AG04450 (cell line): ENCODE results near the gene MEGF11. TPM values are rescaled to one million over a fixed set of nuclear protein-coding genes. Genes with fewer than 3 reads are reported as not detected.

Experiments
- CTCF ChIA-PET: fragments of 300-600, 350-600 bp; formaldehyde crosslinking; extraction: SDS; loops from one replicate; lab custom pipeline; 2022; ENCODE audit warnings: antibody characterized with exemption, inconsistent platforms; lab: Charles Lee
- POLR2A ChIA-PET: fragments of 350-600 bp; formaldehyde crosslinking; extraction: SDS; loops from one replicate; lab custom pipeline; 2021; ENCODE audit warnings: antibody characterized with exemption, inconsistent platforms; lab: Yijun Ruan, JAX
- DNase-seq: peaks from one replicate; pipeline ENCODE4 v3.0.0-alpha.2; 2011; ENCODE audit warnings: low read depth, low spot score
- H3K27ac ChIP-seq: one replicate; pipeline ENCODE4 v1.5.1; 2012; ENCODE audit warnings: low read depth, low read length, control low read depth
- H3K27me3 ChIP-seq: one replicate; pipeline ENCODE4 v1.6.0; 2012; ENCODE audit warnings: low read length; ENCODE audit not compliant: control insufficient read depth, insufficient read depth
- H3K4me3 ChIP-seq: 2 replicates; pipeline ENCODE4 v1.5.1; 2011; ENCODE audit warnings: mild to moderate bottlenecking, low read depth, low read length, control low read depth
- H3K9me3 ChIP-seq: 2 replicates; pipeline ENCODE4 v1.5.1; 2012; ENCODE audit warnings: low read length; ENCODE audit not compliant: control insufficient read depth, insufficient read depth
- polyA plus RNA-seq: library from polyadenylated mRNA; depleted of rRNA; stranded (reverse); fragments of >200 nt; gene quantifications from 2 replicates; pipeline ENCODE4 v1.2.3, GENCODE V29; 2011
- TF ChIP-seq, protein P1 (sequence below): IDR thresholded peaks from 2 replicates; pipeline ENCODE4 v1.5.1; 2011; ENCODE audit warnings: low read depth, low read length, control low read depth, inconsistent platforms

MEGF11 gene
- polyA plus RNA-seq, 1 experiment: not detected

DNA sequence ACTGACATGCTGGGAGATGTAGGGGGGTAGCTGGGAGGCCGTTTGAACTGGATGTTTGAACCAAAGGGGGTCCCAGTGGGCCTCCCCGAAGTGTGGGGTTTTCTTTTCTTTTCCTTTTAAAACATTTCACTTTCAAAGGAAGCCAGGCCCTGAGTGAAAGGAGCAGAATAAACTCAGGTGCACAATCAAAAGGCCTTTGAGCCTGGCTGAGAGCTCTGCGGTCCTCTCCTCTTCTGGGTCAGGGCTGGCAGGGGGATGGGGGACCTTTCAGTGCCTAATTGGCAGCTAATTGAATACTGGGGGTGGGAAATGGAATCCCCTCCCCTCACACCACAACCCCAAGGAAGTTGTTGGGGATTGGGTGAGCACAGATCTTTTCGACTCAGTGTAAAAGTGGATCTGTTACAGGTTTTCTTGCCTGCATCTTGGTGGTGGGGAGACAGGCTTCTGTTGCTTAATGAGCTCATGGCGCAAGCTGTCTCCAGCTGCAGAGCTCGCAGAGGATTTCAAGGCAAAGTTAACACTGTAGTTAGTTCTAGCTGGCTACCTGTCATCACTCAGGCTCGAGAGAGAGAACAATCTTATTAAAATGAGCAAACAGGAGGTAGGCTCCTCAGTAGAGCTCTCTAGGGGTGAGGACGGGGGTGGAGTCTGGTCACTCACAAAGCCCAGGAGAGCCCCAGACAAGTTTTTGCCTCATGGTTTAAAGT lies 251.7 kb downstream of the MEGF11 start:
- H3K4me3 ChIP-seq: no peak overlapping the region
- TF ChIP-seq, protein P1, sequence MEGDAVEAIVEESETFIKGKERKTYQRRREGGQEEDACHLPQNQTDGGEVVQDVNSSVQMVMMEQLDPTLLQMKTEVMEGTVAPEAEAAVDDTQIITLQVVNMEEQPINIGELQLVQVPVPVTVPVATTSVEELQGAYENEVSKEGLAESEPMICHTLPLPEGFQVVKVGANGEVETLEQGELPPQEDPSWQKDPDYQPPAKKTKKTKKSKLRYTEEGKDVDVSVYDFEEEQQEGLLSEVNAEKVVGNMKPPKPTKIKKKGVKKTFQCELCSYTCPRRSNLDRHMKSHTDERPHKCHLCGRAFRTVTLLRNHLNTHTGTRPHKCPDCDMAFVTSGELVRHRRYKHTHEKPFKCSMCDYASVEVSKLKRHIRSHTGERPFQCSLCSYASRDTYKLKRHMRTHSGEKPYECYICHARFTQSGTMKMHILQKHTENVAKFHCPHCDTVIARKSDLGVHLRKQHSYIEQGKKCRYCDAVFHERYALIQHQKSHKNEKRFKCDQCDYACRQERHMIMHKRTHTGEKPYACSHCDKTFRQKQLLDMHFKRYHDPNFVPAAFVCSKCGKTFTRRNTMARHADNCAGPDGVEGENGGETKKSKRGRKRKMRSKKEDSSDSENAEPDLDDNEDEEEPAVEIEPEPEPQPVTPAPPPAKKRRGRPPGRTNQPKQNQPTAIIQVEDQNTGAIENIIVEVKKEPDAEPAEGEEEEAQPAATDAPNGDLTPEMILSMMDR: no peak
- peaks cover 2% of the 10 kb centered on the region for H3K27me3 ChIP-seq
- no peak overlapping the region for H3K27ac ChIP-seq
- ChIA-PET POLR2A (no interaction called here), CTCF (no interaction called here)
- DNase-seq: no peak
- H3K9me3 ChIP-seq: no peaks in the 10 kb centered on the region

GRCh38 chr15:66001042-66001441 lies 252.5 kb downstream of the MEGF11 start:
- ChIA-PET CTCF (no interaction called here), POLR2A (no interaction called here)
- no peak for DNase-seq
- H3K4me3 ChIP-seq: no peak overlapping the region
- TF ChIP-seq, protein P1: no peak
- H3K27me3 ChIP-seq: peaks cover 2% of the 10 kb centered on the region
- H3K9me3 ChIP-seq: no peaks in the 10 kb centered on the region
- no peak overlapping the region for H3K27ac ChIP-seq

GRCh38 chr15:65998486-65998885 lies 255.1 kb downstream of the MEGF11 start:
- Histone ChIP-seq H3K27me3 (peaks cover 13% of the 10 kb centered on the region), H3K4me3 (no peak overlapping the region), H3K9me3 (no peaks in the 10 kb centered on the region), H3K27ac (no peak overlapping the region)
- DNase-seq: no peak
- POLR2A ChIA-PET: no interaction called here
- CTCF ChIA-PET: no interaction called here
- TF ChIP-seq, protein P1: no peak

DNA sequence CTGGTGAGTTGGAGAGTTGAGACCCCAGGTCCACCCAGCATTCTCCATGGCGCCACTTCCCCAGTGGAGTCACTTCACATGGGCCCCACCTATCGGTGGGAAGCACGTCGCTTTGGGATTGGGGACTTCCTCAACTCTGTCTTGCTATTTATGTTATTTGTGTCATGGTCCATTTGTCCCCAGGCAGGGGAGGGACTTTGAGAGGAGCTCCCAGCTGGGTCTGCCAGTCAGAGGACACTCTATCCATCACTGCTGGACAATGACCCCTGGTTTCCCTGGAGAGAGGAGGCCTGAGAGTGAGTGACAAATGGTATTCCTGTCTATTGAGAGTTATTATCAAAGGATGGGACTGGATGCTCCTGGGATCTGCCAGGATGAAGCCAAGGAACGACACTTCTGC lies 256.6 kb downstream of the MEGF11 start:
- DNase-seq: no peak
- Histone ChIP-seq H3K27me3 (peaks cover 22% of the 10 kb centered on the region), H3K9me3 (no peaks in the 10 kb centered on the region), H3K27ac (no peak overlapping the region), H3K4me3 (no peak overlapping the region)
- POLR2A ChIA-PET: no interaction called here
- CTCF ChIA-PET: no interaction called here
- TF ChIP-seq, protein P1: no peak

DNA sequence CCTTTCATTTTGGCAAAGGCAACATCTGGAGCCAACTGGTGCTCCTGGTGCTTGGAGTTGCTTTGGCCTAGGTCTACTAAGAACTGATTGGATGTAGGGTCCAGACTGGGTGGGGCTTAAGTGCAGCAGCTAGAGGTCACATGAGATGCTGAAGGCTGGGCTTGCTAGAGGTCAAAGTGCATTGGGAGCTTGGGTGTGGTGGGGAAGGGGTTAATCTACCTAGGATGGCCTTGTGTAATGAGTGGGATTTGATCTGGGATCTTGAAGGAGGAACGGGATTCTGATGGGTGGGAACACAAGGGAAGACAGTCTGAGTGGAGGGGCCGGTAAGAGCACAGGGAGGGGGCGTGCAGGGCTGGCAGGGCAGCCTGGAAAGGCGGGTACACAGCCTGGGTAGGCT lies 258.7 kb downstream of the MEGF11 start:
- no peaks in the 10 kb centered on the region for H3K9me3 ChIP-seq
- no peak overlapping the region for H3K4me3 ChIP-seq
- no peak for DNase-seq
- H3K27ac ChIP-seq: no peak overlapping the region
- peaks cover 22% of the 10 kb centered on the region for H3K27me3 ChIP-seq
- TF ChIP-seq, protein P1: no peak
- CTCF ChIA-PET: no interaction called here
- POLR2A ChIA-PET: no interaction called here
